CD8-positive, alpha-beta memory T cell (primary cell): ENCODE results near the gene CAMKK1. TPM values are rescaled to one million over a fixed set of nuclear protein-coding genes. Genes with fewer than 3 reads are reported as not detected.

Experiments
- polyA plus RNA-seq: library from polyadenylated mRNA; unstranded; fragments of 300-500 nt; fragmentation: Illumina TruSeq; gene quantifications from one replicate; pipeline ENCODE4 v1.2.3, GENCODE V29; 2021
- total RNA-seq, 2 experiments: library from RNA; stranded (reverse); gene quantifications; one replicate each; pipeline ENCODE4 v1.2.3, GENCODE V29; 2021

Gene CAMKK1
- total and polyA plus RNA-seq, 3 experiments from 2014 or later, result 1.1 to 2.7 (median 2.3) TPM

Other genes with a start within 250 kb of the CAMKK1 start
- 10 to 100 TPM; 23.4 to 26.0 TPM for gene TAX1BP3, start 224.5 kb downstream of the CAMKK1 start, total RNA-seq
- gene TAX1BP3, start 224.5 kb downstream of the CAMKK1 start, polyA plus RNA-seq, result 38.9 TPM
- 100 to 1,000 TPM in 1 of 2 experiments, 10 to 100 TPM in 1; 95.1 to 103 TPM for gene EMC6, start 224.2 kb downstream of the CAMKK1 start, total RNA-seq
- 119 TPM for gene EMC6, start 224.2 kb downstream of the CAMKK1 start, polyA plus RNA-seq
- gene P2RX5, start 196.9 kb downstream of the CAMKK1 start, total RNA-seq, result 10 to 100 TPM in 1 of 2 experiments, 1 to 10 TPM in 1; 9.8 to 12.0 TPM
- 37.4 TPM for gene P2RX5, start 196.9 kb downstream of the CAMKK1 start, polyA plus RNA-seq
- gene HASPIN, start 169.2 kb downstream of the CAMKK1 start, total RNA-seq, result 10 to 100 TPM; 16.0 to 16.6 TPM
- 0.09 TPM for gene HASPIN, start 169.2 kb downstream of the CAMKK1 start, polyA plus RNA-seq
- 10 to 100 TPM; 46.6 to 47.3 TPM for gene ITGAE, start 91.9 kb downstream of the CAMKK1 start, total RNA-seq
- gene ITGAE, start 91.9 kb downstream of the CAMKK1 start, polyA plus RNA-seq, result 66.6 TPM
- gene NCBP3, start 46.8 kb downstream of the CAMKK1 start, total RNA-seq, result 10 to 100 TPM; 39.9 to 42.0 TPM
- 18.0 TPM for gene NCBP3, start 46.8 kb downstream of the CAMKK1 start, polyA plus RNA-seq
- gene P2RX1, start 23.4 kb upstream of the CAMKK1 start, total RNA-seq, result under 1 TPM; 0.13 to 0.22 TPM
- gene P2RX1, start 23.4 kb upstream of the CAMKK1 start, polyA plus RNA-seq, result not detected
- 100 to 1,000 TPM; 108 to 111 TPM for gene ATP2A3, start 71.4 kb upstream of the CAMKK1 start, total RNA-seq
- gene ATP2A3, start 71.4 kb upstream of the CAMKK1 start, polyA plus RNA-seq, result 105 TPM
- 10 to 100 TPM; 39.6 to 41.2 TPM for gene ZZEF1, start 250.0 kb upstream of the CAMKK1 start, total RNA-seq
- gene ZZEF1, start 250.0 kb upstream of the CAMKK1 start, polyA plus RNA-seq, result 8.2 TPM